OCI-LY7 (cell line): ENCODE data around the gene MALL. TPM values are rescaled to one million over a fixed set of nuclear protein-coding genes. Genes with fewer than 3 reads are reported as not detected.
"Not testable (repeated sequence)": the region's sequence is repeated elsewhere in the genome, so short reads cannot be mapped to it uniquely, and the experiment has no call there.

ENCODE experiments used
- Bru-seq: library from RNA; stranded (reverse); fragments of 400-500 nt; gene quantifications from one replicate; lab custom pipeline; 2021; lab: Mats Ljungman, UMichigan
- BruChase-seq, 2 experiments: library from RNA; stranded (reverse); fragments of 400-500 nt; gene quantifications; one replicate each; lab custom pipeline; 2021; lab: Mats Ljungman, UMichigan
- BruUV-seq: library from RNA; stranded (reverse); fragments of 400-500 nt; replicated peaks from 2 replicates; lab custom pipeline; 2021; lab: Mats Ljungman, UMichigan
- CTCF ChIA-PET: fragments of 300-600 bp; sonication (Branson Sonifier 250); formaldehyde crosslinking; loops from one replicate; lab custom pipeline; 2022; ENCODE audit warnings: antibody characterized with exemption; ENCODE audit not compliant: unreplicated experiment; lab: Charles Lee
- POLR2A ChIA-PET: fragments of 300-600 bp; sonication (Branson Sonifier 250); formaldehyde crosslinking; loops from one replicate; lab custom pipeline; 2022; ENCODE audit warnings: antibody characterized with exemption; lab: Charles Lee
- DNase-seq: peaks from one replicate; pipeline ENCODE4 v3.0.0-alpha.2; 2015; ENCODE audit warnings: low spot score
- H2AFZ ChIP-seq: fragments of 200-600 bp; sonication (generic), shearing (Covaris generic); 2 replicates; pipeline ENCODE4 v1.6.1; 2014; ENCODE audit warnings: mild to moderate bottlenecking, antibody characterized with exemption, low read length, moderate library complexity
- H3K27ac ChIP-seq: fragments of 200-600 bp; sonication (generic); 2 replicates; pipeline ENCODE4 v1.5.1; 2014; ENCODE audit warnings: mixed run types, low read depth, mild to moderate bottlenecking, moderate library complexity, low read length, inconsistent platforms; ENCODE audit not compliant: poor library complexity, severe bottlenecking
- H3K36me3 ChIP-seq: fragments of 200-600 bp; sonication (generic); 2 replicates; pipeline ENCODE4 v1.6.1; 2014; ENCODE audit warnings: mild to moderate bottlenecking, antibody characterized with exemption, low read length, moderate library complexity, mixed read lengths; ENCODE audit not compliant: insufficient read depth
- H3K4me1 ChIP-seq: fragments of 200-600 bp; sonication (generic); 2 replicates; pipeline ENCODE4 v1.5.1; 2014; ENCODE audit warnings: mild to moderate bottlenecking, low read length; ENCODE audit not compliant: insufficient read depth, poor library complexity, severe bottlenecking
- H3K4me2 ChIP-seq: fragments of 200-600 bp; sonication (generic); 2 replicates; pipeline ENCODE4 v1.6.1; 2014; ENCODE audit warnings: mild to moderate bottlenecking, low read length
- H3K4me3 ChIP-seq: fragments of 200-600 bp; sonication (generic); 2 replicates; pipeline ENCODE4 v1.5.1; 2014; ENCODE audit warnings: mild to moderate bottlenecking, low read depth, low read length; ENCODE audit not compliant: poor library complexity, severe bottlenecking
- H3K79me2 ChIP-seq: fragments of 200-600 bp; sonication (generic); 2 replicates; pipeline ENCODE4 v1.6.1; 2016; ENCODE audit warnings: low read depth, mild to moderate bottlenecking, low read length, moderate library complexity, mixed read lengths; ENCODE audit not compliant: insufficient read depth
- H3K9me2 ChIP-seq: fragments of 200-600 bp; sonication (generic); 2 replicates; pipeline ENCODE4 v1.6.1; 2016; ENCODE audit warnings: mild to moderate bottlenecking, low read length, mixed read lengths; ENCODE audit not compliant: insufficient read depth
- H3K9me3 ChIP-seq: fragments of 200-600 bp; sonication (generic); 2 replicates; pipeline ENCODE4 v1.6.1; 2014; ENCODE audit warnings: mild to moderate bottlenecking, mixed run types, low read length, mixed read lengths
- H4K20me1 ChIP-seq: fragments of 200-600 bp; sonication (generic); 2 replicates; pipeline ENCODE4 v1.6.1; 2014; ENCODE audit warnings: mild to moderate bottlenecking, antibody characterized with exemption, low read length, moderate library complexity, mixed read lengths; ENCODE audit not compliant: insufficient read depth
- CTCF ChIP-seq: fragments of 200-600 bp; sonication (generic); conservative IDR thresholded peaks from 2 replicates; pipeline ENCODE4 v1.5.1; 2014; ENCODE audit warnings: mild to moderate bottlenecking, antibody characterized with exemption, low read length, moderate library complexity, mixed read lengths
- EZH2phosphoT487 ChIP-seq: fragments of 200-600 bp; sonication (generic); IDR thresholded peaks from 2 replicates; pipeline ENCODE4 v1.6.1; 2018; ENCODE audit warnings: low read depth, borderline replicate concordance, mild to moderate bottlenecking, mixed run types, antibody characterized with exemption, low read length, moderate library complexity, mixed read lengths
- intact Hi-C: fragments of 100-400 bp; cut with micrococcal nuclease; formaldehyde crosslinking; loops from one replicate; pipeline ENCODE4 v1.10.0; 2022; ENCODE audit not compliant: unreplicated experiment
- long read RNA-seq: library from polyadenylated mRNA; stranded (forward); transcript quantifications from one replicate; pipeline ENCODE4 v2.0.0, GENCODE V29; 2022
- total RNA-seq, 2 experiments: library from RNA; depleted of rRNA in 1 of 2; stranded (reverse); fragments of >200 nt in 1 of 2; shearing (Covaris generic) in 1 of 2; gene quantifications; 2 replicates each; pipeline ENCODE4 v1.2.3, GENCODE V29; 2014 to 2022

The MALL gene
- total RNA-seq (2014; rRNA removed; shearing (Covaris generic)) (not detected in 2 replicates), total RNA-seq (2022) (not detected in 2 replicates), Bru-seq, nascent RNA (percentile 10 among the genes with signal in this experiment), BruChase-seq, experiment 1, labeled RNA remaining after a 6-hour chase (percentile 12 among the genes with signal in this experiment), BruChase-seq, experiment 2, labeled RNA remaining after a 2-hour chase (percentile 12 among the genes with signal in this experiment)
- long read RNA-seq = 0 reads

- ChIA-PET CTCF (no interaction called here), POLR2A (no interaction called here)
- no peaks in the 10 kb centered on the region for H3K36me3 ChIP-seq
- H3K79me2 ChIP-seq = no peaks in the 10 kb centered on the region
- no peaks in the 10 kb centered on the region for H3K9me3 ChIP-seq
- no peak within 1 kb of the TSS for H3K4me2 ChIP-seq
- no peak for DNase-seq
- no peak within 1 kb of the TSS for H3K27ac ChIP-seq
- intact Hi-C loops = no loop called here
- no peak within 1 kb of the TSS for H3K4me3 ChIP-seq
- H4K20me1 ChIP-seq = no peaks in the 10 kb centered on the region
- no peaks in the 10 kb centered on the region for H3K4me1 ChIP-seq
- TF ChIP-seq CTCF = no peak
- no peak for TF ChIP-seq EZH2phosphoT487
- BruUV-seq = no TSS peak
- H3K9me2 ChIP-seq = no peaks in the 10 kb centered on the region
- H2AFZ ChIP-seq = no peak within 1 kb of the TSS
Observed at GRCh38 chr2:110115291-110116032, at the start of gene MALL. Gene MALL (minus strand): TSS chr2:110115822. CDS start chr2:110115792, 30 bp downstream.

DNA sequence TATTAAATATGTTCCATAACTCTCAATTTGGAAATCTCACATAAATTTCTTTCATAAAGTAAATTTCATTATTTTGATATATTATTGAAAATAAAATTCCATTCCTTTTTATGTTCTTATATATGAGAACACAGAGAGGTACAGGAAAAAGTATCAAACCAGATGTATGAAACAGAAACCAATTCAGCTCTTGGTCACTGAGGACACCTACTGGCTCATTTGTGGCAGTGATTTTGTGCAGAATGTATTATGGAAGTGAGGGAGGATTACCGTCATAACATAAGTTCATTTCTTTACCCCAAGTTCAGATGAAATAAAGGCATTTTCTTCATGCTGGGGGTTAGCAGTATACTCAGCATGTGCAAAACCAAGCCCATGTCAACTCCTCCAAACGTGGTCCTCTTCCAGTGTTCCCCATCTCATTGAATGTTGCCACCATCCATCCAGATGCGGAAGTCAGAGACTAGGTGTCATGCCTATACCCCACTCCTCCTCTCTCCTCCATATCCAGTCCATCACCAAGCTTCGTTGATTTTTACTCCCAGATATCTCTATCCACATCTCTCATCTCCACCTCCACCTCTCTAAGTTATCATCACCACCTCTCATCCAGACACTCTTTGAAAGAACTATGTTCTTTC, 41.7 kb upstream of the MALL start:
- Histone ChIP-seq H3K9me3 (no peaks in the 10 kb centered on the region), H3K27ac (no peak overlapping the region), H2AFZ (no peak overlapping the region), H3K36me3 (no peaks in the 10 kb centered on the region), H3K79me2 (no peaks in the 10 kb centered on the region), H3K4me3 (no peak overlapping the region), H3K9me2 (no peaks in the 10 kb centered on the region), H3K4me1 (no peaks in the 10 kb centered on the region), H4K20me1 (no peaks in the 10 kb centered on the region), H3K4me2 (no peak overlapping the region)
- TF ChIP-seq EZH2phosphoT487 (no peak), CTCF (peak; percentile 75)
- peak; percentile 13 for DNase-seq
- BruUV-seq = no TSS peak
- intact Hi-C loops = no loop called here
- ChIA-PET CTCF (no interaction called here), POLR2A (interaction anchor here (0.7 to 1.2 kb wide), 2 partner anchors 13 to 533 kb away, joined by 3 read pairs; no protein-coding TSS in a partner anchor)

- H3K4me3 ChIP-seq, intact Hi-C loops, H4K20me1 ChIP-seq, H2AFZ ChIP-seq, H3K79me2 ChIP-seq, BruUV-seq, H3K27ac ChIP-seq, H3K4me2 ChIP-seq, H3K4me1 ChIP-seq, CTCF ChIA-PET, H3K9me2 ChIP-seq, POLR2A ChIA-PET, H3K36me3 ChIP-seq, H3K9me3 ChIP-seq, DNase-seq: not testable (repeated sequence)
Observed at GRCh38 chr2:110154828-110155227, 39.2 kb upstream of the MALL start.

- DNase-seq, H3K9me3 ChIP-seq, H3K4me2 ChIP-seq, H3K9me2 ChIP-seq, H3K36me3 ChIP-seq, H3K4me3 ChIP-seq, POLR2A ChIA-PET, H4K20me1 ChIP-seq, H3K4me1 ChIP-seq, H3K79me2 ChIP-seq, H2AFZ ChIP-seq, BruUV-seq, CTCF ChIA-PET, intact Hi-C loops, H3K27ac ChIP-seq: not testable (repeated sequence)
Observed at GRCh38 chr2:110154188-110154587, 38.6 kb upstream of the MALL start.
